Testis (tissue), 3 donors: ENCODE data around the gene HSPG2. TPM values are rescaled to one million over a fixed set of nuclear protein-coding genes. Genes with fewer than 3 reads are reported as not detected.

Source experiments
- DNase-seq: peaks from one replicate; pipeline ENCODE4 v3.0.0-alpha.2; 2019
- H3K27ac ChIP-seq, 2 donors: fragments of 200-600 bp; sonication (generic); one replicate each; pipeline ENCODE4 v1.5.1; 2019
- H3K27me3 ChIP-seq: fragments of 200-600 bp; sonication (generic); one replicate; pipeline ENCODE4 v1.5.1; 2019
- H3K36me3 ChIP-seq: fragments of 200-600 bp; sonication (generic); one replicate; pipeline ENCODE4 v1.5.1; 2017; ENCODE audit warnings: low read depth; ENCODE audit errors: missing control alignments
- H3K4me1 ChIP-seq: fragments of 200-600 bp; sonication (generic); one replicate; pipeline ENCODE4 v1.5.1; 2019
- H3K4me3 ChIP-seq, 2 donors: fragments of 200-600 bp; sonication (generic); one replicate each; pipeline ENCODE4 v1.5.1; 2017 to 2019
- H3K9me3 ChIP-seq: fragments of 200-600 bp; sonication (generic); one replicate; pipeline ENCODE4 v1.5.1; 2017
- POLR2A ChIP-seq: fragments of 450-650 bp; IDR thresholded peaks from one replicate; pipeline ENCODE4 v1.6.1; 2017; ENCODE audit warnings: antibody characterized with exemption, mild to moderate bottlenecking, moderate library complexity
- WGBS, 2 donors: methylation state at CpG; one replicate each; pipeline ENCODE4 v1.1.5; 2018; 5-methylcytosine and 5-hydroxymethylcytosine counted together
- intact Hi-C: fragments of 100-400 bp; cut with DNase I; formaldehyde crosslinking; loops from one replicate; pipeline ENCODE4 v1.15.1; 2023; ENCODE audit warnings: low total_unique reads
- polyA plus RNA-seq: library from polyadenylated mRNA; stranded (reverse); fragments of 350-450 nt; fragmentation: Illumina TruSeq; extraction: RNeasy Lipid Tissue Mini Kit (QIAGEN cat#74804); gene quantifications from one replicate; pipeline ENCODE4 v1.2.3, GENCODE V29; 2014; ENCODE audit warnings: low read depth, low replicate concordance; ENCODE audit not compliant: insufficient read depth
- total RNA-seq, 2 donors: library from RNA; depleted of rRNA; stranded (reverse); fragments of >200 nt; gene quantifications; one replicate each; pipeline ENCODE4 v1.2.3, GENCODE V29; 2016
- TF ChIP-seq, protein P1 (sequence below), 3 experiments: fragments of 450-650 bp in 2 of 3; fragments of 200-600 bp in 1 of 3; sonication (generic) in 1 of 3; IDR thresholded peaks; one replicate each; pipeline ENCODE4 v1.5.1; 2016 to 2019; ENCODE audit warnings: antibody characterized with exemption in 3 of 3, mild to moderate bottlenecking in 2 of 3, moderate library complexity in 1 of 3

Gene HSPG2
- total and polyA plus RNA-seq, 3 donors from 2014 or later = 51.8 to 72.1 (median 54.2) TPM

GRCh38 chr1:21936366-21937031 is 611 bp downstream of the HSPG2 start:
- Histone ChIP-seq H3K4me1 (peaks cover 44% of the 10 kb centered on the region), H3K27ac (peak overlapping the region; percentile 36 to 75), H3K4me3 (peak overlapping the region; percentile 62 to 70), H3K27me3 (no peaks in the 10 kb centered on the region), H3K9me3 (no peaks in the 10 kb centered on the region), H3K36me3 (no peaks in the 10 kb centered on the region)
- WGBS, 2 donors = 7 to 9% methylated on average over 10 to 22 of the region's 34 CpGs
- no peak for DNase-seq
- intact Hi-C loops = no loop called here
- TF ChIP-seq, protein P1, sequence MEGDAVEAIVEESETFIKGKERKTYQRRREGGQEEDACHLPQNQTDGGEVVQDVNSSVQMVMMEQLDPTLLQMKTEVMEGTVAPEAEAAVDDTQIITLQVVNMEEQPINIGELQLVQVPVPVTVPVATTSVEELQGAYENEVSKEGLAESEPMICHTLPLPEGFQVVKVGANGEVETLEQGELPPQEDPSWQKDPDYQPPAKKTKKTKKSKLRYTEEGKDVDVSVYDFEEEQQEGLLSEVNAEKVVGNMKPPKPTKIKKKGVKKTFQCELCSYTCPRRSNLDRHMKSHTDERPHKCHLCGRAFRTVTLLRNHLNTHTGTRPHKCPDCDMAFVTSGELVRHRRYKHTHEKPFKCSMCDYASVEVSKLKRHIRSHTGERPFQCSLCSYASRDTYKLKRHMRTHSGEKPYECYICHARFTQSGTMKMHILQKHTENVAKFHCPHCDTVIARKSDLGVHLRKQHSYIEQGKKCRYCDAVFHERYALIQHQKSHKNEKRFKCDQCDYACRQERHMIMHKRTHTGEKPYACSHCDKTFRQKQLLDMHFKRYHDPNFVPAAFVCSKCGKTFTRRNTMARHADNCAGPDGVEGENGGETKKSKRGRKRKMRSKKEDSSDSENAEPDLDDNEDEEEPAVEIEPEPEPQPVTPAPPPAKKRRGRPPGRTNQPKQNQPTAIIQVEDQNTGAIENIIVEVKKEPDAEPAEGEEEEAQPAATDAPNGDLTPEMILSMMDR (IDR thresholded peaks at IDR 0.05) = no peak
- no peak for TF ChIP-seq POLR2A

- 17 to 24% methylated on average over 8 of the region's 8 CpGs for WGBS, 2 donors
- DNase-seq = no peak
- Histone ChIP-seq H3K4me3 (peak overlapping the region; percentile 62 to 70), H3K27me3 (no peaks in the 10 kb centered on the region), H3K4me1 (peaks cover 49% of the 10 kb centered on the region), H3K27ac (peak overlapping the region; percentile 36 to 75), H3K9me3 (no peaks in the 10 kb centered on the region), H3K36me3 (no peaks in the 10 kb centered on the region)
- TF ChIP-seq POLR2A = no peak
- TF ChIP-seq, protein P1 (IDR thresholded peaks at IDR 0.05) = no peak
- intact Hi-C loops = no loop called here
Measured at GRCh38 chr1:21935891-21936365, 1.2 kb downstream of the HSPG2 start.

DNA sequence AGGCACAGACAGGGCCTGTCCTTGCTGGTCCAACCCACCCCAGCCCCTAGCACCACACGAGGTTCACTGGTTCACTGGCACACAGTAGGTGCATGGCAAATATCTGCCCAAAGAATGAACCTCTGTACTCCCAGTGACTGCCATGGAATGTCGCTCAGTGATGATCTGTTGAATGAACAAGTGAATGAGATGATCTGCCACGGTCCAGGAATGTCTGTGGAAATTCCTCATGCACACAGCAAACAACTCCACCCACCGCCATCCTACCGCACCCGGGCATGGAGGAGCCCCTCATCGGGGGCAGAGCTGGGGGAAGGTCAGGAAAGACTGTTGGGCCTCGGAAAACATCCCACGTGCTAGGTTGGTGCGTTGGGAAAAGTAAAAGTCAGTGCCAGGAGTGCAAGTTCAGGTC is 1.7 kb downstream of the HSPG2 start:
- no peak for DNase-seq
- no peaks in the 10 kb centered on the region for H3K36me3 ChIP-seq
- TF ChIP-seq POLR2A = no peak
- TF ChIP-seq, protein P1 (IDR thresholded peaks at IDR 0.05) = no peak
- intact Hi-C loops = no loop called here
- H3K4me3 ChIP-seq = peak overlapping the region; percentile 62 to 70
- peaks cover 49% of the 10 kb centered on the region for H3K4me1 ChIP-seq
- WGBS, 2 donors = 30 to 36% methylated on average over 9 to 10 of the region's 10 CpGs
- no peaks in the 10 kb centered on the region for H3K27me3 ChIP-seq
- no peaks in the 10 kb centered on the region for H3K9me3 ChIP-seq
- peak overlapping the region in 1 of 2 donors; percentile 75 for H3K27ac ChIP-seq

- Histone ChIP-seq H3K9me3 (no peaks in the 10 kb centered on the region), H3K27me3 (no peaks in the 10 kb centered on the region), H3K36me3 (no peaks in the 10 kb centered on the region), H3K4me1 (peaks cover 48% of the 10 kb centered on the region), H3K27ac (peak overlapping the region; percentile 14 to 84), H3K4me3 (no peak overlapping the region)
- 48 to 50% methylated on average over 17 to 19 of the region's 19 CpGs for WGBS, 2 donors
- intact Hi-C loops = no loop called here
- peak; percentile 58 for DNase-seq
- no peak for TF ChIP-seq POLR2A
- TF ChIP-seq, protein P1 (IDR thresholded peaks at IDR 0.05) = no peak
Measured at GRCh38 chr1:21933397-21934248, 3.5 kb downstream of the HSPG2 start.
